ENCODE measurements around the gene ADGRV1.

Gene ADGRV1

DNA sequence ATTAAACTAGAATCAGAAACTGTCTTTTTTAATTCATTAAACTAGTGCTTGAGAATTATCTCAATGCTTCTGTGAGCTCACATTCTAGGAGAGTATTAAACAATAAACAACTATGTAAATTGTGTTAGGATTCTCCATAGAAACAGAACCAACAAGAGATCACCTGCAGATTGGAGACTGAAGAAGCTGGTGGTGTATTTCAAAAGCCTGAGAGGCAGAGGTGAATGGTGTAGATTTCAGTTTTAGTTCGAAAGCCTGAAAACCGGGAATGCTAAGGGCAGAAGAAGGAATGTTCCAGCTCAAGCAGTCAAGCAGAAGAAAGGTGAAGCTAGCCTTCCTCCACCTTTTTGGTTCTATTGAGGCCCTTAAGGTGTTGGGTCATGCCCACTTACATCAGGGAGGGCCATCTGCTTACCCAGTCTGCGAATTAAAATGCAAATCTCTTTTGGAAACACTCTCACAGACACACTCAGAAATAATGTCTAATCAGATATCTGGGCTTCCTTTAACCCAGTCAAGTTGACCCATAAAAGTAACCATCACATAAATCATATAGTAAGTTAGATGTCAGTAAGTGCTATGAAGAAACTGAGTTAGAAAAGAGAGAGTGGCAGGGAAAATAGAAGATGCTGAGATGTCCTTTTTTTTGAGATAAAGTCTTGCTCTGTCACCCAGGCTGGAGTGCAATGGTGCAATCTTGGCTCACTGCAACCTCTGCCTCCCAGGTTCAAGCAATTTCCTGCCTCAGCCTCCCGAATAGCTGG lies 533.1 kb downstream of the ADGRV1 start:
- FAIRE-seq, result no peak

- no peak for FAIRE-seq
These were observed 534.5 kb downstream of the ADGRV1 start for GRCh38 chr5:91092859-91093783.

GRCh38 chr5:91095313-91095712 lies 536.7 kb downstream of the ADGRV1 start:
- FAIRE-seq, result no peak

- peak; percentile 58 for FAIRE-seq
These were observed 537.3 kb downstream of the ADGRV1 start for GRCh38 chr5:91095786-91096385.

DNA sequence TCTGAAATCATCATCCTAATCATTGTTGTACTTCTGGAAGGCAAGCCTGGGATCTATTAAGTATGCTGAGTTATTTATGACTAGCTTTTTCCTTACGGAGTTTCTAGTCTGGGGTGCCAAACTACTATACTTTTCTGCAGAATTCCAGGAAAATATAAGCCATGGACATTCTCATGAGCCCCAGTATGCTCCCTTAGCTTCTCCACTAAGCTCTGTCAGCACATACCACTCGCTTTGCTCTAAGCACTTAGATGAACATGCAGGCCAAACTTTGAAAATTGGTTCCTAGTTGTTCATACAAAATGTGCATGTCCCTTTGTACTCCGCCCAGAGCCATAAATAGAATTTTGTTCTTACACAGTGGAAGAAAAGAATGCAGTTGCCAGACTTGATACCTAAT lies 539.9 kb downstream of the ADGRV1 start:
- FAIRE-seq, result no peak

DNA sequence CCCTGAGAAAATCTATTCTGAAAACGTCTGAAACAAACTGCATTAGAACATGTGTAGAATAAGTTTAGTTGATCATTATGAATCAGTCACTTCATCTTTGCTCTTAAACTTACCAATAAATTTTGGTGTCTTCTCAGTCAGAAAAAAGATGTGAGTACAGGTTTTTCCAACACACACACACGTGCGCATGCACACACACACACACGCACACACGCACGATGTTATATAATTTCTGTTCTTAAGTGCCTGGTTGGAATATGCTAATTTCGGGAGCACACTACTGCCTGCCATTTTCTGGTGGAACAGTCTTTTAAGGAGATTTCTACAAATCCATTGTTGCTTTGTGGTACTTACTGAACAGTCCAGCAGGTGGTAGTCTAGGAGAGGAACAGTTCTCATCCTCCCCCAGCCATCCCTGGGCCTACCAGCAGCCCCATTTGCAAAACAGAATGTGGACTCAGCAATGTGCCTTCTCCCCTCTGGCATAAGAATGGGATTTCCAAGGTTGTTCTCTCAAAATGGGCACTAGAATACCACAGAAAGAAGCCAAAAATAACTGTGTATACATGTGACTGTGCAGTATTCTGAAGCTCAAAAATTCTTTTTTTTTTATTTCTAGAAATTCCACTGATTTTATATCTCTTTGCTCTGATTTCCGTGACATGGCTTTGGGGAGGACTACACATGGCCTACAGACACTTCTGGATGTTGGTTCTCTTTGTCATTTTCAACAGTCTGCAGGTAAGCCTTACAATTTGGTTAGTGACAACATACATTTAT lies 543.2 kb downstream of the ADGRV1 start:
- peak; percentile 85 for FAIRE-seq

- no peak for FAIRE-seq
These were observed 544.9 kb downstream of the ADGRV1 start for GRCh38 chr5:91103353-91104061.

- no peak for FAIRE-seq
These were observed 545.5 kb downstream of the ADGRV1 start for GRCh38 chr5:91104062-91104448.

- FAIRE-seq, result no peak
These were observed 548.4 kb downstream of the ADGRV1 start for GRCh38 chr5:91106842-91107511.

GRCh38 chr5:91109634-91110033 lies 551.0 kb downstream of the ADGRV1 start:
- FAIRE-seq, result no peak

DNA sequence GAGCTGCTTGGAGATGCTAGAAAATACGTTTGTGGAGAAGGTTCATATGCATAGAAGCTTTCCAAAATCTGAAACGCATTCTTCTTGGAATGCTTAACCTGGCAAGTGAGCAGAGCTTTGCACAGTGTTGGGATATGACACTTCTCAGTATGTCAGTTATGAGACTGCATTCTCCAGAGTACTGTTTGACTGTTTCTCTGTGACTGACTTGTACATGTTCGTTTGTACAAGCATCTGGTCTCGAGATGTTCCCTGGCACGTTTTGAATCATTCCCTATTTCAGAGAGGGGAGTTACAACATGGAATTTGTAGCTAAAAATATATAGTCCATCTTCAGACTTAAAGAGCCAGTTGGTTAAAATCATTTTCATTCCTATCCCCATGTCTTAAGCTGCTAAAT lies 552.1 kb downstream of the ADGRV1 start:
- FAIRE-seq, result no peak

- FAIRE-seq, result peak; percentile 51
These were observed 553.1 kb downstream of the ADGRV1 start for GRCh38 chr5:91111473-91112238.

DNA sequence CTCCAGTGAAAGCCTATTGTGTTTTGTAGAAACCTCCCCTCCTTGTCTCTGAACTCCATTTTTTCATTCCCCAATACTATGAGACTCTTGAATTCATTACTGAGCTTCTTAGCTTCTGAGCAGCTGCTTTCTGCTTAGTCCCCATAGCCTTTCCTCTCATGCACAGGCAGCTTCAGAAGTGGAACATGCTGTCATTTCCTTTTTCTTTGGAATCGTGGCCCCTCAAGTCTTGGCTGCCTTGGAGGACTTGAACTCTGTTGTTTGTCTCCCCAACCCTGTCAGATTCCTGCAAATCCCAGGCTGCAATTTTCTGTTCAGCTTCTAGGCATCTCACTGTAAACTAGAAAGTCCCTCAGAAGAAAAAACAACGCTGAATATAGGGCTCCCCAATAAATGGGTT lies 556.1 kb downstream of the ADGRV1 start:
- no peak for FAIRE-seq

- FAIRE-seq, result no peak
These were observed 559.8 kb downstream of the ADGRV1 start for GRCh38 chr5:91118354-91118753.

- peak; percentile 46 for FAIRE-seq
These were observed 560.2 kb downstream of the ADGRV1 start for GRCh38 chr5:91118796-91119195.

GRCh38 chr5:91119217-91119616 lies 560.6 kb downstream of the ADGRV1 start:
- FAIRE-seq, result no peak

DNA sequence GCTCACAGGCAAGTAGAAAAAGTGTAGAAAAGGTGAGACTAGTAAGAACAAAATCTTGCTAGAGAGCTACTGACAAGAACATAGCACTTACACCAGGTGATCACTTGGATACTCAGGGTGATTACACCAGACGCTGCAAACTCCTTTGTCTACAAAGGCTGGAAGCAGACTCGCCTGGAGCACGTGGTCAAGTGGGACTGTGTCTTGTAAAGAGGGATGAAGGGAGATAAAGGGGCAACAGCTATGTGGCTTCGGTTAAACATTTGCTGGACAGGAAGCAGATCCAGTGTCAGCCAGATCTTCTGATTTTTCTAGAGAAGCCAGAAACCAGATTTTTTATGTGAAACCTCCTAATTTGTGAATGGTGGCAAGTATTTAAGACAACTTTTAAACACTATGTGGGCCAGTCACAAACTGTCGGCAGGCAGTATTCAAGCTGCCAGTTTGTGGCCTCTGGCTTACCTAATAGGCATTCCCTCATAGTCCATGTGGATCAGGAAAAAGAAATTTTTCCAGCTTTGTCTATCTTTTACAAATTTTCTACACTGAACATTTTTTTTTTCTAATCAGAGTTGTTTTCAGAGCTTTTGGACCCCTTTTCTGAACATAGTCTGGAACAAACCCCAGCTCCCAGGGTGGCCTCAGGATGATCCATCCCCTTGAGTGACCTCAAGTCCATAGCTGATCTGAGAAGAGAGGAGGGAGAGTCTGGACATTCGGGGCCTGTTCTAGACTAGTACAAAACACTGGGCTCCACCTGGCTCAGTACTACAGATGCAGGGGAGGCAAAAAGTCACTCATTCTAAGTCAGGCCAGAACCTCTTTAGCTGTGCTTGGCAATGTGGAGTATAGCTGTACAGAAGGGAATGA lies 561.6 kb downstream of the ADGRV1 start:
- no peak for FAIRE-seq

DNA sequence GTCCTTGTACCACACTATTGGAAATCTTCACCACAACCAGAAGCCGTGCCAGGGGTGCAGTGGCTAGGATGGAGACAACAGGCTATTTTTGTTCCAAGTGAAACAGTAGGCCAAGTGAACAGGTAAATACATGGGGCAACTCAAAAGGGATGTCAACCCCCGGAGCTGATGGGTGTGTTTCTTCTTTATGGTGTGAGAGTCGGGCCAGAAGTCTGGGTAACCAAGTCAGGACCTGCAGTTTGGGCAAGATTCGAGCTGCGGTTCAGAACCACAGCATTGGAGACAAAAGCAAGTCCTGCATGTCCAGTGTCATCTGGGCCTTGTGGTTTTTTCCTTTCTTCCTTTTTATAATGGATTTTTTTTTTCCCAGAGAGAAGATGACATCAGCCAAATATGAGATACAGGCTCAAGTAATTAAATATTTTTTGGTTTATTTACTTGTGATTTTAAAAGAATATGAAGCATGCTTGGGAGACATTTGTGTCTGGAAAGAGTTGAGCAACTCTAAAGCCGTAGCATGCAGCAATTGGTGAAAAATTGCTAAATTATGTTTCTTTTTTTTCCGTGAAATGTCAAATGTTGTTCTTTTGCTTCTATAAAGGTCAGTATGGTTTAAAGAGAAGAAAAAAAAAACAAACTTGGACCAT lies 562.9 kb downstream of the ADGRV1 start:
- FAIRE-seq, result peak; percentile 91

- no peak for FAIRE-seq
These were observed 564.1 kb downstream of the ADGRV1 start for GRCh38 chr5:91122651-91123050.

Measured in endometrium (tissue), 2 donors.